ENCODE results near the gene PRPH2. TPM values are rescaled to one million over a fixed set of nuclear protein-coding genes. Genes with fewer than 3 reads are reported as not detected.

PRPH2 gene
- polyA plus RNA-seq, 1 experiment: 1.7 TPM

DNA sequence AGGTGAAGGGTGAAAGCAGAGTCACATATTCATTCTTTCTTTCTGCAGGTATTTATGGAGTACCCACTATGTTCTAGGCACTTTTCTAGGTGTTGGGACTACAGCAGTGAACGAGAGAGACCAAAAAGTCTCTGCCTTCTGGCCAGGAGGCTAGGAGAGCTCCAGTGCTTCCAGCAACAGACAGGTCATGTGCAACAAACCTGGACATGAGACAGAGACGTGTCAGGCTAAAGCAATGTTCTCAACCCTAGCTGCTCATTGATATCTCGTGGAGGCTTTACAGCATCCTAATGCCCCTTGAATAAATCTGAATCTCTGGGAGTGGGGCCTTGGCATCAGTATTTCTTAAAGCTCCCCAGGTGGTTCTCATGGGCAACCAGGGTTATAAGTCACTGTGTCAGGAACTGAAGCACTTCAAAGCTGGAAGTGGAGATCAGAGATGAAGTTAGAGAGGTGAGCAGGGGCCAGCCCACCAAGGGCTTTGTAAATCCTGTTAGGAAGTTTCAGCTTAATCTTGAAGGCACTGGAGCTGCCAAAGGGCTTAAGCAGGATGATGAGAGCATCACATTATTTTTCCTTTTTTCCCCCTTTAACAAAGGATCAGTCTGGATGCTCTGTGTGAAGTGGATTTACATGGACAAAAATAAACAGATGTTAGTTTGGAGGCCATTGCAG is 36.5 kb upstream of the PRPH2 start:
- Histone ChIP-seq H3K36me3 (ENCODE audit: control insufficient read depth, insufficient read depth, low read length) (no peaks in the 10 kb centered on the region), H3K27me3 (ENCODE audit: control insufficient read depth, insufficient read depth, low read length) (no peaks in the 10 kb centered on the region), H3K4me3 (ENCODE audit: low read depth, low read length) (no peak overlapping the region)
- no peak for DNase-seq (ENCODE audit: low read depth)
- TF ChIP-seq CTCF (IDR thresholded peaks at IDR 0.05; ENCODE audit: insufficient read depth, low read depth, low read length): no peak
- ChIA-PET POLR2A (interaction anchor here (0.6 kb wide), 1 partner anchor 24 kb away, joined by 10 read pairs; no protein-coding TSS in a partner anchor), CTCF (interaction anchor here (0.7 kb wide), 1 partner anchor 89 kb away, joined by 3 read pairs; no protein-coding TSS in a partner anchor)

- H3K36me3 ChIP-seq (ENCODE audit: control insufficient read depth, insufficient read depth, low read length): no peaks in the 10 kb centered on the region
- no peak for DNase-seq (ENCODE audit: low read depth)
- H3K27me3 ChIP-seq (ENCODE audit: control insufficient read depth, insufficient read depth, low read length): no peaks in the 10 kb centered on the region
- POLR2A ChIA-PET: no interaction called here
- TF ChIP-seq CTCF (IDR thresholded peaks at IDR 0.05; ENCODE audit: insufficient read depth, low read depth, low read length): no peak
- CTCF ChIA-PET: interaction anchor here (0.6 kb wide), 1 partner anchor 29 kb away, joined by 4 read pairs; no protein-coding TSS in a partner anchor
- H3K4me3 ChIP-seq (ENCODE audit: low read depth, low read length): no peak overlapping the region
Measured at GRCh38 chr6:42756722-42757121, 34.3 kb upstream of the PRPH2 start.

DNA sequence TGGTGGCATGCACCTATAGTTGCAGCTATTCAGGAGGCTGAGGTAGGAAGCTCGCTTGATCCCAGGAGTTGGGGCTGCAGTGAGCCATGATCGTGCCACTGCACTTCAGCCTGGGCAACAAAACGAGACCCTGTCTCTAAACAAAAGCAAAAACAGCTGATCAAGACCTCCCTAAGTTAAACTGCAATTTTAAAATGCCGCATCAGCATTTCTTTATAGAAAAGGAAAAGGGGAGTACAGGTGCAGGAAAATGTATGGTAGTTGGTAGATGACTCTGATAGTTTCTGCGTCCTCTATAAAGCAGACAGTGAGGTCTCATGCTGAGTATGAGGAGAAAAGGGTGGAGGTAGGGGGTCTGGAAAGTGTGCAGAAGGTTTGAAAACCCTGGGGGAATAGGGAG is 32.4 kb upstream of the PRPH2 start:
- TF ChIP-seq CTCF (IDR thresholded peaks at IDR 0.05; ENCODE audit: insufficient read depth, low read depth, low read length): no peak
- Histone ChIP-seq H3K36me3 (ENCODE audit: control insufficient read depth, insufficient read depth, low read length) (no peaks in the 10 kb centered on the region), H3K4me3 (ENCODE audit: low read depth, low read length) (no peak overlapping the region), H3K27me3 (ENCODE audit: control insufficient read depth, insufficient read depth, low read length) (no peaks in the 10 kb centered on the region)
- no peak for DNase-seq (ENCODE audit: low read depth)
- CTCF ChIA-PET: no interaction called here
- POLR2A ChIA-PET: no interaction called here

DNA sequence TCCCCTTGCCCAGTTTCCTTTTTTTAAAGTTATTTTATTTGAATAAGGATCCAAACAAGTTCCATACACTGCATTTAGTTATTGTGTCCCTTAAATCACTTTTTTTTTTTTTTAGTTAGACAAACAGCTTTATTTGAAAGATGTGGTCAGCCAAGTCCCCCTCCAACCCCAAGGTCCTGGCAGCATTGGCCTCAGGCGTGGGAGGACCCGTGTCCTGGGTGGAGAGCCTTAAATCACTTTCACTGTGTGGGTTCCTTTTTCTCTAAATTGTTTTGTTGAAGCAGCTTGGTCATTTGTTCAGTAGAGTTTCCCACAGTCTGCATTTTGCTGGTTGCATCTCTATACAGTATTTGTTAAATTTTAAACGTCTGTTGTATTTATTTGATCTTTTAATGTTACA is 28.7 kb upstream of the PRPH2 start:
- CTCF ChIA-PET: no interaction called here
- TF ChIP-seq CTCF (IDR thresholded peaks at IDR 0.05; ENCODE audit: insufficient read depth, low read depth, low read length): no peak
- POLR2A ChIA-PET: no interaction called here
- no peaks in the 10 kb centered on the region for H3K27me3 ChIP-seq (ENCODE audit: control insufficient read depth, insufficient read depth, low read length)
- no peaks in the 10 kb centered on the region for H3K36me3 ChIP-seq (ENCODE audit: control insufficient read depth, insufficient read depth, low read length)
- no peak for DNase-seq (ENCODE audit: low read depth)
- no peak overlapping the region for H3K4me3 ChIP-seq (ENCODE audit: low read depth, low read length)

- no peak for DNase-seq (ENCODE audit: low read depth)
- TF ChIP-seq CTCF (IDR thresholded peaks at IDR 0.05; ENCODE audit: insufficient read depth, low read depth, low read length): no peak
- POLR2A ChIA-PET: interaction anchor here (0.6 kb wide), 1 partner anchor 44 kb away, joined by 4 read pairs; no protein-coding TSS in a partner anchor
- Histone ChIP-seq H3K27me3 (ENCODE audit: control insufficient read depth, insufficient read depth, low read length) (no peaks in the 10 kb centered on the region), H3K4me3 (ENCODE audit: low read depth, low read length) (no peak overlapping the region), H3K36me3 (ENCODE audit: control insufficient read depth, insufficient read depth, low read length) (no peaks in the 10 kb centered on the region)
- CTCF ChIA-PET: interaction anchor here (0.6 to 1.6 kb wide), 4 partner anchors 13 to 129 kb away, joined by 3 to 4 read pairs (median 4); no protein-coding TSS in a partner anchor
Measured at GRCh38 chr6:42748203-42748898, 26.0 kb upstream of the PRPH2 start.

Measured in BJ (cell line).